OCI-M1 (cell line): ENCODE data around the gene COX15.
"Not testable (repeated sequence)": the region's sequence is repeated elsewhere in the genome, so short reads cannot be mapped to it uniquely, and the experiment has no call there.

ENCODE experiments used
- DNase-seq: peaks from one replicate; lab custom pipeline; 2025; lab: John Stamatoyannopoulos, UW

COX15 gene

GRCh38 chr10:99740933-99741559 is 9.1 kb upstream of the COX15 start:
- no peak for DNase-seq

GRCh38 chr10:99740260-99740659 is 8.3 kb upstream of the COX15 start:
- DNase-seq, result peak; percentile 26

GRCh38 chr10:99734111-99734510 is 2.2 kb upstream of the COX15 start:
- DNase-seq, result not testable (repeated sequence)

- DNase-seq, result no peak
These were observed 1.4 kb upstream of the COX15 start for GRCh38 chr10:99733366-99733765.

GRCh38 chr10:99731306-99732032 is 458 bp downstream of the COX15 start:
- DNase-seq, result peak; percentile 63

GRCh38 chr10:99730026-99730425 is 1.9 kb downstream of the COX15 start:
- DNase-seq, result no peak

GRCh38 chr10:99720387-99720786 is 11.5 kb downstream of the COX15 start:
- DNase-seq, result no peak

GRCh38 chr10:99714446-99714845 is 17.5 kb downstream of the COX15 start:
- DNase-seq, result no peak

- DNase-seq, result peak; percentile 91
These were observed 20.7 kb downstream of the COX15 start for GRCh38 chr10:99711129-99711719.

- peak; percentile 69 for DNase-seq
These were observed 22.3 kb downstream of the COX15 start for GRCh38 chr10:99709480-99710229.

- DNase-seq, result peak; percentile 87
These were observed 23.4 kb downstream of the COX15 start for GRCh38 chr10:99708428-99709012.

- DNase-seq, result no peak
These were observed 31.3 kb downstream of the COX15 start for GRCh38 chr10:99700649-99701048.

GRCh38 chr10:99698504-99699080 is 33.3 kb downstream of the COX15 start:
- no peak for DNase-seq

- DNase-seq, result no peak
These were observed 36.2 kb downstream of the COX15 start for GRCh38 chr10:99695761-99696160.

- no peak for DNase-seq
These were observed 37.9 kb downstream of the COX15 start for GRCh38 chr10:99693933-99694583.

GRCh38 chr10:99689461-99689860 is 42.5 kb downstream of the COX15 start:
- DNase-seq, result no peak

GRCh38 chr10:99685597-99685967 is 46.3 kb downstream of the COX15 start:
- peak; percentile 92 for DNase-seq

GRCh38 chr10:99682752-99683151 is 49.2 kb downstream of the COX15 start:
- peak; percentile 19 for DNase-seq
